ENCODE data around the gene FBXW8.

FBXW8 gene

DNA sequence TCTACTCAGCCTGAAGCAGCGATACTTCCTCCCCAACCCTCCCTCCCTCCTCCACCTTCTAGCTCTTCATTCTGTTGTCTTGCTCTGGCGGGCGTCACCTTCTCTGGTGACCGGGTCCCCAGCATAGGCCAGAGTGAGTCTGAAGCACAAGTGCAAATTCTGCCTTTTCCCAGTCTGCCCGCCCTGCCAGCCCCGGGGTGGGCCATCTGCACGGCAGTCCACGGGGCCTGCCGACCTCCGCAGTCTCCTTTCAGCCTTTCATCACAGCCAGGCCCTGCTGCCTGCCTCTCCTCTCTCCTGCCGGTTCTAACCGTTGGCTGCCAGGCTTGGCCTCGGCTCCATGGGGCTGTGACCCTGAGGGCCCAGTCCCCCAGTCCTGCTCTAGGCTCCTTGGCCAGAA, 129.7 kb downstream of the FBXW8 start:
- TF ChIP-seq, protein P1, sequence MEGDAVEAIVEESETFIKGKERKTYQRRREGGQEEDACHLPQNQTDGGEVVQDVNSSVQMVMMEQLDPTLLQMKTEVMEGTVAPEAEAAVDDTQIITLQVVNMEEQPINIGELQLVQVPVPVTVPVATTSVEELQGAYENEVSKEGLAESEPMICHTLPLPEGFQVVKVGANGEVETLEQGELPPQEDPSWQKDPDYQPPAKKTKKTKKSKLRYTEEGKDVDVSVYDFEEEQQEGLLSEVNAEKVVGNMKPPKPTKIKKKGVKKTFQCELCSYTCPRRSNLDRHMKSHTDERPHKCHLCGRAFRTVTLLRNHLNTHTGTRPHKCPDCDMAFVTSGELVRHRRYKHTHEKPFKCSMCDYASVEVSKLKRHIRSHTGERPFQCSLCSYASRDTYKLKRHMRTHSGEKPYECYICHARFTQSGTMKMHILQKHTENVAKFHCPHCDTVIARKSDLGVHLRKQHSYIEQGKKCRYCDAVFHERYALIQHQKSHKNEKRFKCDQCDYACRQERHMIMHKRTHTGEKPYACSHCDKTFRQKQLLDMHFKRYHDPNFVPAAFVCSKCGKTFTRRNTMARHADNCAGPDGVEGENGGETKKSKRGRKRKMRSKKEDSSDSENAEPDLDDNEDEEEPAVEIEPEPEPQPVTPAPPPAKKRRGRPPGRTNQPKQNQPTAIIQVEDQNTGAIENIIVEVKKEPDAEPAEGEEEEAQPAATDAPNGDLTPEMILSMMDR (IDR thresholded peaks at IDR 0.05; ENCODE audit: low read depth, low read length, missing control alignments): no peak
- no peak for DNase-seq (ENCODE audit: low read depth)
- H3K4me3 ChIP-seq (ENCODE audit: low read depth, low read length): no peak overlapping the region

DNA sequence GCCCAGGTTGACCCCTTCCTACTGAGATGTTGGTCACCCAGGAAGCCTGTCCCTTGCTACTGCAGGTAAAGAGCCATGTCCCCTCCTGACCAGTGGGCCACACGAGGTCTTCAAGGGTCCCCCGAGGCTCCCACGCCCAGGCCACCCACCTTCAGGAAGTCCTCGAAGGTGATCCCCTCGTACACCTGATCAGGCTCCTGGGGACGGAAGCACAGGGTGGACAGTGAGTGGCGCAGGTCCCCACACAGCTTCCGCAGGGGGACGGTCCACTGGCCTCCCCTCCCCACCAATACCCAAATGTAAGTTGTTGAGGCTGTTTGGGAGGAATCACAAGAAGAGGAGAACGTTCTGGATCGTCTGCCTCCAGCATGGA, 131.0 kb downstream of the FBXW8 start:
- TF ChIP-seq, protein P1 (IDR thresholded peaks at IDR 0.05; ENCODE audit: low read depth, low read length, missing control alignments): no peak
- H3K4me3 ChIP-seq (ENCODE audit: low read depth, low read length): no peak overlapping the region
- no peak for DNase-seq (ENCODE audit: low read depth)

GRCh38 chr12:117042171-117042842, 131.6 kb downstream of the FBXW8 start:
- TF ChIP-seq, protein P1 (IDR thresholded peaks at IDR 0.05; ENCODE audit: low read depth, low read length, missing control alignments): no peak
- no peak for DNase-seq (ENCODE audit: low read depth)
- no peak overlapping the region for H3K4me3 ChIP-seq (ENCODE audit: low read depth, low read length)

DNA sequence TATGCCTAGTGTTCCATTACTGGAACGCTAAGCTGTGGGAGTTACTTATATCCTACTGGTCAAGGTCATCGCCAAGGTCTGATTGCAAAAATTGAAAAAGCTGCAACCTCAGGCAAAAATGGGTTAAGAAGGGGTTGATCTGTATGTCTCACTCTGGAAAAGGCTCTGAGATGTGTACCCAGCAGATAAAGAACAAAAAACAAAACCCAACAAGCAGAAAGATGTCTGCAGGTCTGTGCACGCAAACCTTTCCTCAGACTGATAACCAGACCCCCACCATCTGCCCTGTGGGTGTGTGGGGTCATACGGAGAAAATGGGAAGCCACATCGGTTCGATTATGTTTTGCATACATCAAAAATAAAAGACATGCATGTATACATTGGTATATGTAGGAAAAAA, 132.1 kb downstream of the FBXW8 start:
- no peak for DNase-seq (ENCODE audit: low read depth)
- H3K4me3 ChIP-seq (ENCODE audit: low read depth, low read length): no peak overlapping the region
- TF ChIP-seq, protein P1 (IDR thresholded peaks at IDR 0.05; ENCODE audit: low read depth, low read length, missing control alignments): no peak

DNA sequence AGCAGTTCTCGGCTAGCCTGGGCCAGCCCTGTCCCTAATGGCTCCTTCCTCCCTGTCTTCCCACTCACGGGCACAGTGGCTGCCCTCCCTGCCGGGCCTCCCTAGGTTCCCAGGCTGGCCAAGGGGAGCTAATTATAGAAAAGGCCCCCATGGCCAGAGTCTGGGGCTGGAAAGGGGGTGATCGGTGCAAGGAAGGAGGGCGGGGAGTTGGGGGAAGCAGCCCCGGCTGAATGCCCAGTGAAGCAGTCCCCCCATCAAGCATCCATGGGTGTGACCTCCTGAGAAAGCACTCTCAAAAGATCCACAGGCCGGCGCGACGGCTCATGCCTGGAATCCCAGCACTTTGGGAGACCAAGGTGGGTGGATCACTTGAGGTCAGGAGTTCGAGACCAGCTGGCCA, 133.6 kb downstream of the FBXW8 start:
- DNase-seq (ENCODE audit: low read depth): no peak
- H3K4me3 ChIP-seq (ENCODE audit: low read depth, low read length): no peak overlapping the region
- TF ChIP-seq, protein P1 (IDR thresholded peaks at IDR 0.05; ENCODE audit: low read depth, low read length, missing control alignments): no peak

DNA sequence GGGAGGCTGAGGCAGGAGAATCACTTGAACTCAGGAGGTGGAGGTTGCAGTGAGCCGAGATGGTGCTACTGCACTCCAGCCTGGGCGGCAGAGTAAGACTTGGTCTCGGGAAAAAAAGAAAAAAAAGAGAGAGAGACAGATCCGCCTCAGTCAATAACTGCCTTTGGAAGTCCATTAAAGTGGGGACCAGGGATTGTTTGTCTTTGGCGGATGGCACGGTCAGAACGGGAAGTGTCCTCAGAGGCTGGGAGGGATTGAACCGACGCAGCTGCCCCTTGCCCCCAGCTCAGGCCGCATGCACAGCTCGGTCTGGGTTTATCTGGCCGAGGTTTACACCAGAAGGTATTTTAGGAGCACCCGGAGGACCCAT, 134.0 kb downstream of the FBXW8 start:
- no peak overlapping the region for H3K4me3 ChIP-seq (ENCODE audit: low read depth, low read length)
- TF ChIP-seq, protein P1 (IDR thresholded peaks at IDR 0.05; ENCODE audit: low read depth, low read length, missing control alignments): no peak
- DNase-seq (ENCODE audit: low read depth): no peak

All from GM12864 (cell line).